MM.1S (cell line): Measurements from ENCODE around the gene FTL.

Source experiments
- CTCF ChIP-seq: fragments of 300-600 bp; sonication (generic); IDR thresholded peaks from 2 replicates; pipeline ENCODE4 v1.5.1; 2016; ENCODE audit warnings: antibody characterized with exemption, low read length, mixed read lengths
- EZH2 ChIP-seq: fragments of 300-600 bp; sonication (generic); optimal IDR thresholded peaks from 2 replicates; pipeline ENCODE3; 2017; ENCODE audit warnings: low read depth, mild to moderate bottlenecking, antibody characterized with exemption, low read length, mixed read lengths
- EZH2phosphoT487 ChIP-seq: fragments of 300-600 bp; sonication (generic); IDR thresholded peaks from 2 replicates; pipeline ENCODE4 v1.6.1; 2018; ENCODE audit warnings: antibody characterized with exemption, low read length

- no peak for TF ChIP-seq CTCF
- TF ChIP-seq EZH2, result no peak
- no peak for TF ChIP-seq EZH2phosphoT487
Measured at GRCh38 chr19:48943081-48943480, 22.0 kb upstream of the FTL start.
